ENCODE measurements around the gene SRSF4. TPM values are rescaled to one million over a fixed set of nuclear protein-coding genes. Genes with fewer than 3 reads are reported as not detected.
"Not testable (repeated sequence)": the region's sequence is repeated elsewhere in the genome, so short reads cannot be mapped to it uniquely, and the experiment has no call there.

The SRSF4 gene
- total RNA-seq, 2 donors from 2014 or later: 55.2 to 65.7 TPM

GRCh38 chr1:29142714-29143113, 39.0 kb downstream of the SRSF4 start:
- 88% methylated on average over 2 of the region's 2 CpGs for WGBS

GRCh38 chr1:29136391-29136915, 45.2 kb downstream of the SRSF4 start:
- DNase-seq (ENCODE audit: low spot score): no peak
- H3K36me3 ChIP-seq: no peaks in the 10 kb centered on the region
- WGBS: 42% methylated on average over 14 of the region's 14 CpGs

More at GRCh38 chr1:29142714-29143113, 39.0 kb downstream of the SRSF4 start:
- Histone ChIP-seq H3K36me3 (peaks cover 0 to under 1% of the 10 kb centered on the region in 2 donors), H3K4me1 (replicated peaks) (no peaks in the 10 kb centered on the region), H3K27me3 (replicated peaks; ENCODE audit: insufficient read depth) (no peaks in the 10 kb centered on the region), H3K9me3 (no peaks in the 10 kb centered on the region), H3K4me3 (no peak overlapping the region), H3K27ac (no peak overlapping the region)
- intact Hi-C loops (cut with DNase I): no loop called here
- TF ChIP-seq POLR2AphosphoS5 (IDR thresholded peaks at IDR 0.05) (no peak), POLR2A (IDR thresholded peaks at IDR 0.05) (no peak), CTCF (IDR thresholded peaks at IDR 0.05) (no peak)
- no peak for DNase-seq (ENCODE audit: low spot score)

GRCh38 chr1:29134695-29135028, 47.0 kb downstream of the SRSF4 start:
- Histone ChIP-seq H3K9me3 (no peaks in the 10 kb centered on the region), H3K4me1 (replicated peaks) (no peaks in the 10 kb centered on the region), H3K27me3 (replicated peaks; ENCODE audit: insufficient read depth) (no peaks in the 10 kb centered on the region), H3K4me3 (no peak overlapping the region), H3K36me3 (no peaks in the 10 kb centered on the region), H3K27ac (no peak overlapping the region)
- no peak for DNase-seq (ENCODE audit: low spot score)
- WGBS: 64% methylated on average over 7 of the region's 10 CpGs
- TF ChIP-seq POLR2A (IDR thresholded peaks at IDR 0.05): no peak
- no peak for TF ChIP-seq CTCF (IDR thresholded peaks at IDR 0.05)
- no peak for TF ChIP-seq POLR2AphosphoS5 (IDR thresholded peaks at IDR 0.05)
- intact Hi-C loops (cut with DNase I): no loop called here

More at GRCh38 chr1:29136391-29136915, 45.2 kb downstream of the SRSF4 start:
- Histone ChIP-seq H3K4me3 (no peak overlapping the region), H3K4me1 (replicated peaks) (no peaks in the 10 kb centered on the region), H3K9me3 (no peaks in the 10 kb centered on the region), H3K27me3 (replicated peaks; ENCODE audit: insufficient read depth) (no peaks in the 10 kb centered on the region), H3K27ac (no peak overlapping the region)
- TF ChIP-seq POLR2A (IDR thresholded peaks at IDR 0.05) (no peak), CTCF (IDR thresholded peaks at IDR 0.05) (no peak), POLR2AphosphoS5 (IDR thresholded peaks at IDR 0.05) (no peak)
- intact Hi-C loops (cut with DNase I): no loop called here

- H3K27me3 ChIP-seq (replicated peaks; ENCODE audit: insufficient read depth): no peaks in the 10 kb centered on the region
- DNase-seq (ENCODE audit: low spot score): no peak
- H3K9me3 ChIP-seq: no peaks in the 10 kb centered on the region
- intact Hi-C loops (cut with DNase I): no loop called here
- no peaks in the 10 kb centered on the region for H3K4me1 ChIP-seq (replicated peaks)
- H3K27ac ChIP-seq: no peak overlapping the region
- H3K36me3 ChIP-seq: no peaks in the 10 kb centered on the region
- H3K4me3 ChIP-seq: no peak overlapping the region
- 73% methylated on average over 44 of the region's 55 CpGs for WGBS
- no peak for TF ChIP-seq CTCF (IDR thresholded peaks at IDR 0.05)
- no peak for TF ChIP-seq POLR2A (IDR thresholded peaks at IDR 0.05)
- no peak for TF ChIP-seq POLR2AphosphoS5 (IDR thresholded peaks at IDR 0.05)
Measured at GRCh38 chr1:29133861-29134694, 47.6 kb downstream of the SRSF4 start.

GRCh38 chr1:29131056-29131455, 50.6 kb downstream of the SRSF4 start:
- intact Hi-C loops (cut with DNase I); H3K27me3 ChIP-seq (replicated peaks; ENCODE audit: insufficient read depth); H3K9me3 ChIP-seq; H3K27ac ChIP-seq; H3K36me3 ChIP-seq; DNase-seq (ENCODE audit: low spot score); H3K4me3 ChIP-seq; H3K4me1 ChIP-seq (replicated peaks): not testable (repeated sequence)
- WGBS: 95% methylated on average over 11 of the region's 29 CpGs
